Sigmoid colon (tissue), 4 donors: Measurements from ENCODE around the gene PCGF3.

Experiments used
- POLR2A ChIP-seq, 2 donors: fragments of 450-650 bp; IDR thresholded peaks; one replicate each; pipeline ENCODE4 v1.6.1; 2016; ENCODE audit warnings: antibody characterized with exemption in 2 of 2, mild to moderate bottlenecking in 2 of 2, moderate library complexity in 2 of 2
- POLR2AphosphoS5 ChIP-seq, 4 donors: sonication (generic); formaldehyde crosslinking; IDR thresholded peaks; one replicate each; pipeline ENCODE4 v1.6.1; 2017; ENCODE audit warnings: antibody characterized with exemption in 4 of 4
- TF ChIP-seq, protein P1 (sequence below), 4 experiments: fragments of 450-650 bp in 3 of 4; fragments of 200-600 bp in 1 of 4; IDR thresholded peaks; one replicate each; pipeline ENCODE4 v1.5.1; 2016 to 2019; ENCODE audit warnings: antibody characterized with exemption in 4 of 4, mild to moderate bottlenecking in 3 of 4, moderate library complexity in 2 of 4

DNA sequence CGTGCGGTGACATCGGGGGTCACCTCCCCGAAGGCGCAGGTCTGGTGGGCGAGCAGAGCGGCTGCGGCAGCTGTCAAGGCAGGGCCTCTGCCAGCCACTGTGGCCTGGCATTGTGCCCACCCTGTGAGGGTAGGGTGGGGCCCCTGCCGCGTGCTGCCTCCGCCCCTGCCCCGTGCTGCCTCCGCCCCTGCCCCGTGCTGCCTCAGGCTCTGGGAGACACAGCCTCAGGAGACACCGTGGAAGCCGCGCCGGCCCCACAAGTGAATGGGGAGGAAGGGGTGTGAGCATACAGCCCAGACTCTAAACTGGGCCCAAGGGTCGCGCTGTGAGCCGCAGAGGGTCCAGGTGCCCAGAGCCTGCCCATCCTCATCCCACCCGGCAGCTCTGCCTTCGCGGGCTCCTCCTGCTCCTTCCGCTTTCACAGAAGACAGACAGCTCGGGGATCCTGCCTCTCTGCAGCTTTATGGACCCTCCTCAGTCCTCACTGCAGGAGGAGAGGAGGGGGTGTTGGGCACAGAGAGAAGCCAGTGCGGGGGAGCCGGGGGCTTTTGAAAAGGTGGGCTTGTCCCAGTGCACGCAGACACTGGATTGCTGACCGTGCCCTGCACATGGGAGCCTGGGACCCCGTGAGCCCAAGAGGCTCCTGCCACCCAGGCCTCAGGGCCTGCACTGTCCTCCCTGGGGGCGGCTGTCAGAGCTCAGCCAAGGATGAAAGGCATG, 27.4 kb downstream of the PCGF3 start:
- TF ChIP-seq, protein P1, sequence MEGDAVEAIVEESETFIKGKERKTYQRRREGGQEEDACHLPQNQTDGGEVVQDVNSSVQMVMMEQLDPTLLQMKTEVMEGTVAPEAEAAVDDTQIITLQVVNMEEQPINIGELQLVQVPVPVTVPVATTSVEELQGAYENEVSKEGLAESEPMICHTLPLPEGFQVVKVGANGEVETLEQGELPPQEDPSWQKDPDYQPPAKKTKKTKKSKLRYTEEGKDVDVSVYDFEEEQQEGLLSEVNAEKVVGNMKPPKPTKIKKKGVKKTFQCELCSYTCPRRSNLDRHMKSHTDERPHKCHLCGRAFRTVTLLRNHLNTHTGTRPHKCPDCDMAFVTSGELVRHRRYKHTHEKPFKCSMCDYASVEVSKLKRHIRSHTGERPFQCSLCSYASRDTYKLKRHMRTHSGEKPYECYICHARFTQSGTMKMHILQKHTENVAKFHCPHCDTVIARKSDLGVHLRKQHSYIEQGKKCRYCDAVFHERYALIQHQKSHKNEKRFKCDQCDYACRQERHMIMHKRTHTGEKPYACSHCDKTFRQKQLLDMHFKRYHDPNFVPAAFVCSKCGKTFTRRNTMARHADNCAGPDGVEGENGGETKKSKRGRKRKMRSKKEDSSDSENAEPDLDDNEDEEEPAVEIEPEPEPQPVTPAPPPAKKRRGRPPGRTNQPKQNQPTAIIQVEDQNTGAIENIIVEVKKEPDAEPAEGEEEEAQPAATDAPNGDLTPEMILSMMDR (IDR thresholded peaks at IDR 0.05): no peak
- no peak for TF ChIP-seq POLR2AphosphoS5 (IDR thresholded peaks at IDR 0.05)
- TF ChIP-seq POLR2A (IDR thresholded peaks at IDR 0.05): no peak
